Activated naive CD8-positive, alpha-beta T cell treated with anti-CD3 and anti-CD28 coated beads, Interleukin-2, amount 50 U/mL, for 24 hours (primary cell): Measurements from ENCODE around the gene RAB36.

Experiments used
- ATAC-seq: fragments of 150-1000 bp; cut with Tn5 transposase; one replicate; pipeline ENCODE4 v1.10.0; 2021
- DNase-seq: peaks from one replicate; pipeline ENCODE4 v3.0.0; 2021
- H3K27ac Mint-ChIP-seq: one replicate; pipeline ENCODE4 v1.8.0; 2021; ENCODE audit warnings: mild to moderate bottlenecking, mixed read lengths
- H3K27me3 Mint-ChIP-seq: one replicate; pipeline ENCODE4 v1.8.0; 2021; ENCODE audit warnings: mixed read lengths
- H3K36me3 Mint-ChIP-seq: one replicate; pipeline ENCODE4 v1.8.0; 2021; ENCODE audit warnings: low read depth, mixed read lengths
- H3K4me1 Mint-ChIP-seq: one replicate; pipeline ENCODE4 v1.8.0; 2021; ENCODE audit warnings: mixed read lengths
- H3K4me3 Mint-ChIP-seq: one replicate; pipeline ENCODE4 v1.8.0; 2021; ENCODE audit warnings: mild to moderate bottlenecking, moderate library complexity, mixed read lengths
- H3K9me3 Mint-ChIP-seq: one replicate; pipeline ENCODE4 v1.8.0; 2021; ENCODE audit warnings: mixed read lengths

Gene RAB36

GRCh38 chr22:23199159-23199558 lies 53.9 kb downstream of the RAB36 start:
- H3K4me1 Mint-ChIP-seq = peaks cover 22% of the 10 kb centered on the region
- no peak overlapping the region for H3K27ac Mint-ChIP-seq

GRCh38 chr22:23200898-23201297 lies 55.6 kb downstream of the RAB36 start:
- no peak for DNase-seq
- no peak overlapping the region for H3K27ac Mint-ChIP-seq
- no peak for ATAC-seq
- no peak overlapping the region for H3K4me3 Mint-ChIP-seq
- no peaks in the 10 kb centered on the region for H3K27me3 Mint-ChIP-seq
- no peaks in the 10 kb centered on the region for H3K36me3 Mint-ChIP-seq
- no peaks in the 10 kb centered on the region for H3K9me3 Mint-ChIP-seq
- peaks cover 24% of the 10 kb centered on the region for H3K4me1 Mint-ChIP-seq

More at GRCh38 chr22:23199159-23199558, 53.9 kb downstream of the RAB36 start:
- no peak for ATAC-seq
- Mint-ChIP-seq H3K27me3 (no peaks in the 10 kb centered on the region), H3K36me3 (no peaks in the 10 kb centered on the region), H3K4me3 (no peak overlapping the region), H3K9me3 (no peaks in the 10 kb centered on the region)
- DNase-seq = no peak

DNA sequence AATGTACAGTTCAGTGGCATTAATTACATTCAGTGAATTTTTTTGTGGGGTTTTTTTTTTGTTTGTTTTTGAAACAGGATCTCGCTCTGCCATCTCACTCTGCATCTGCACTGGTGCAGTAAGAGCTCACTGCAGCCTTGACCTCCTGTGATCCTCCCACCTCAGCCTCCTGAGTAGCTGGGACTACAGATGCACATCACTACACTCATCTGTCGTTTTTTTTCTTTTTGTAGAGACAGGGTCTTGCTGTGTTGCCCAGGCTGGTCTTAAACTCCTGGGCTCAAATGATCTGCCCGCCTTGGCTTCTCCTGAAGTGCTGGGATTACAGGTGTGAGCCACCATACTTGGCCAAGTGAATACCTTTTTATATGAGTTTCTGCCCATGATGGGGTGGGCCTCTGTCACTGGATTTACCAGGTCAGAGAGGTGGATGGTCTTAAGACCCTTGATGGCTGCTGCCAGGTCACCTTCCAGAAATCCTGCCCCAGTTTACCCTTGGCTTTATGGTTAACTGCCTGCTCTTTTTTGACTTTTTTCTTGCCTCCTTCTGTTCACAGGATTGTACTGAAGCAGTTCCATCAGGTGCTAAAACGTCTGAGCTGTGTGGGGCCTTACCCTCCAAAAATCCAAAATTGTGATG lies 57.7 kb downstream of the RAB36 start:
- Mint-ChIP-seq H3K4me1 (peaks cover 24% of the 10 kb centered on the region), H3K27me3 (no peaks in the 10 kb centered on the region), H3K36me3 (peaks cover 6% of the 10 kb centered on the region), H3K27ac (no peak overlapping the region), H3K4me3 (no peak overlapping the region), H3K9me3 (no peaks in the 10 kb centered on the region)
- DNase-seq (no peak), ATAC-seq (no peak)

DNA sequence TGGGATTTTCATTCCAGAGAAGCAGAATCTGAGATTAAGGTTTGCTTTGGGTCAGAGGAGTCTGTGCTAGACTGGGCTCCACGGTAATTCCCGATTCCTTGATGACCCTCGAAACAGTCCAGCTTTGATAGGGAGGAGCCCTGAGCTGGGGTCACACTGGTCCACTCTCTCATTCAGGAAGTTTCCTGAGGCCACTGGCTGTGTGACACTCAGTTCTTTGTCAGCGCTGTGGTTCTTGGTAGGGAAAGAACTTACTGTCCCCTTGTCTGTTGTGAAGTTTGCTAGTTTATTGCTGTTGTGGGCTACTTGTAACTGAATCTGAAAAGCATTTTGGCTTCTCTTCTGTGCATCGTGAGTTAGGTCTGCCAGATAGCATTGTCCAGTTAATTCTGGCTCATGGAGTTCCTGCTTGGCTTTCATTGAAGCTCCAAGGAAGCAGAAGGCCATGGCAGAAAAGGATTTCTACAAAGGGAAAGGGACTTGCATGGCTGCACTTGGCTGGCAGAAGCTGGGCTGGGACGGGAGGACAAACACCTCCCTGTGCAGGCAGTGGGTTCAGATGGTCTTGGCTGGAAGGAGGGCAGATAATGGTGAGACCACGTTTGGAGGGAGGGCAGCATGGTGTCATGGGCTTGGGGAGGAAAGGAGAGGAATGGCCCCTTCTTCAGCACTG lies 58.3 kb downstream of the RAB36 start:
- ATAC-seq (no peak), DNase-seq (no peak)
- H3K36me3 Mint-ChIP-seq = peaks cover 6% of the 10 kb centered on the region
- H3K4me1 Mint-ChIP-seq = peaks cover 24% of the 10 kb centered on the region
- no peaks in the 10 kb centered on the region for H3K27me3 Mint-ChIP-seq
- no peaks in the 10 kb centered on the region for H3K9me3 Mint-ChIP-seq
- H3K27ac Mint-ChIP-seq = no peak overlapping the region
- H3K4me3 Mint-ChIP-seq = no peak overlapping the region

DNA sequence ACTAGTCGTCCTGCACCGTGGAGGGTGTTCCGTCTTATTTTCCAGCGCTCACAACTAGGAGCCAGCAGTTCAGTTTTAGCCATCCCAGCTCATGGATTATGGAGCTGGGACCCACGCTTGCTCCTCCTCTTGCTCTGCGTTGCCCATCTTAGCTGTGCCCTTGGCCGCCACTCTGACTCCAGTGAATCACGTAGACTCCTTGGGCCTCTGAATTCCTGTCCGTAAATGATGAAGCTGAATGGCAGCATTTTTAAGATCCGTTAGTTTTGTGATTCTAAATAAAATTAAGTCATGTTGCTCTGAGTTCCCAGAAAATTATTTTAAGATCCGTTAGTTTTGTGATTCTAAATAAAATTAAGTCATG lies 58.8 kb downstream of the RAB36 start:
- no peak overlapping the region for H3K4me3 Mint-ChIP-seq
- H3K4me1 Mint-ChIP-seq = peaks cover 21% of the 10 kb centered on the region
- no peak overlapping the region for H3K27ac Mint-ChIP-seq
- DNase-seq = no peak
- H3K27me3 Mint-ChIP-seq = no peaks in the 10 kb centered on the region
- H3K36me3 Mint-ChIP-seq = peaks cover 6% of the 10 kb centered on the region
- no peaks in the 10 kb centered on the region for H3K9me3 Mint-ChIP-seq
- ATAC-seq = no peak

DNA sequence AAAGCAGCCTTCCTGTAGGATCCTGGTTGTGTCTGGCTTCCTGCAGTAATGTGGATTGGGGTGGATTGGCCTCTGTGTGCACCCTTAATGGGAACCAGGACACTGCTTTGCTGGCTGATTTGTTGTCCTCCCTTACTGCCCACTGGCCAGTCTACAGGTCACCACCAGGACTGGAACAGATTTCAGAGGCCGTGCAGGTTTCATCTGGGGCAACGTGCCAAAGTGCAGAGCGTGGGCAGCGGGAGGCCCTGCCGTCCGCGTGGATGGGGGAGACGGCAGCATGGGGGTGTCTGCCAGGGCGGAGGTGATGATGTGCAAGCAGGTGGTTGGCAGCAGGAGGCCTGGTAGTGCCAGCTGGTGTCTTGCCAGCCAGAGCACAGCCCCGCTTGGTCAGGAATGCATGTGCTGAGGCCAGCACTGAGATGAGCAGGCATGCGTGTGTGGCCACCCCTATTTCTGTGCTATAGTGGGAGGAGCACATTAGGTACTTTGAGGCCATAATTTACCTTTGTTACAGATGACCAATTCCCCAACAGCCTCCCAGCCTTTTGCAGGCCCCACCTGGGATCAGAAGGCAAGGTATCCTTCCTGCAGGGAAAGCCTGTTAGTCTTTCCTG lies 59.4 kb downstream of the RAB36 start:
- no peak overlapping the region for H3K4me3 Mint-ChIP-seq

GRCh38 chr22:23205339-23206049 lies 60.2 kb downstream of the RAB36 start:
- Mint-ChIP-seq H3K36me3 (peaks cover 6% of the 10 kb centered on the region), H3K4me1 (peaks cover 20% of the 10 kb centered on the region), H3K9me3 (no peaks in the 10 kb centered on the region), H3K27ac (no peak overlapping the region), H3K4me3 (no peak overlapping the region), H3K27me3 (no peaks in the 10 kb centered on the region)
- ATAC-seq (no peak), DNase-seq (no peak)

More for the DNA sequence above, 59.4 kb downstream of the RAB36 start:
- H3K4me1 Mint-ChIP-seq = peaks cover 16% of the 10 kb centered on the region
- DNase-seq = no peak
- H3K36me3 Mint-ChIP-seq = peaks cover 6% of the 10 kb centered on the region
- ATAC-seq = no peak
- no peaks in the 10 kb centered on the region for H3K27me3 Mint-ChIP-seq
- H3K9me3 Mint-ChIP-seq = no peaks in the 10 kb centered on the region
- H3K27ac Mint-ChIP-seq = no peak overlapping the region

DNA sequence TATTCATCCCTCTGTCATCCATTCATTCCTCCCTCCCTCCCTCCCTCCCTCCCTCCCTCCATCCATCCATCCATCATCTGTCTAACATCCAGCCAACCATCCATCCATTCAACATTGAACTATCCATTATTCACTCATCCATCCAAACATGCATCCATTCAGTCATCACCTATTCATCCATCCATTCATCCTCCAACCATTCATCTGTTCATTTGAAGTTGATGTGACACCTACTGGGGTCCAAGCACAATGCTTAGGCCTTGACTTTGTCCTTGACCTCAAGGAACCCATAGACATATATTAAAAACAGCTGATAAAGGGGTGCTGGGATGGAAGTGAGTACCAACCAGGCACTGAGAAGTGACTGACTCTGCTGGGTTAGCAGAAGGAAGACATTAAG lies 61.6 kb downstream of the RAB36 start:
- H3K4me3 Mint-ChIP-seq = no peak overlapping the region
- ATAC-seq = no peak

GRCh38 chr22:23207729-23208393 lies 62.6 kb downstream of the RAB36 start:
- peaks cover 6% of the 10 kb centered on the region for H3K36me3 Mint-ChIP-seq

More for the DNA sequence above, 61.6 kb downstream of the RAB36 start:
- no peak overlapping the region for H3K27ac Mint-ChIP-seq
- peaks cover 6% of the 10 kb centered on the region for H3K36me3 Mint-ChIP-seq
- no peaks in the 10 kb centered on the region for H3K9me3 Mint-ChIP-seq
- DNase-seq = no peak
- H3K27me3 Mint-ChIP-seq = no peaks in the 10 kb centered on the region
- peaks cover 22% of the 10 kb centered on the region for H3K4me1 Mint-ChIP-seq

DNA sequence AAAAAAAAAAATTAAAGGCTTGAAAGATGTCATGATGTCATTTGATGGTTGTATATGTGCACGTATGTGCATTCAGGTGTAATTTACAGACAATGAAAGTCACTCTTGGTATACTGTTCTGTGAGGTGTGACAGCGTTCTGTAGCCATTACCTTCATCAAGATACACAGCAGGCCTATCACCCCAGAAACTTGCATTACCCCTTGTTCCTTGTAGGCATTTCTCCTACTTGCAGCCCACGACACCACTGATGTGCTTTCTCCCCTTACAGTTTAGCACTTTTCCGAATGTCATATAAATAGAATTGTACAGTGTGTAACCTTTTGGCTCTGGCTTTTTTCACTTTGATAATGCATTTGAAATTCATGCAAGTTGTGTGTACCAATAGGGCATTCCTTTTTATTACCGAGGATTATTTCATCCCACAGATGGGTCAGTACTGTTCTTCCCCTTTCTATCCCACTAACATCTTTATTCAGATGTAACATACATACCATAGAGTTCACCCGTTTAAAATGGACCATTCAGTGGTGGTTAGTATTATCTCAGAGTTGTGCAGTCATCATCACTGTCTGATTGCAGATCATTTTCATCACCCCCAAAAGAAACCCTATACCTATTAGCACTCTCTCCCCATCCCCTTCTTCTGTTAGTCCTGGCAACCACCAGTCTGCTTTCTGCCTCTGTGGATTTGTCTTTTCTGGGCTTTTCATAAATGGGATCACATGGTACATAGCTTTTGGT lies 65.3 kb downstream of the RAB36 start:
- ATAC-seq = no peak
- no peaks in the 10 kb centered on the region for H3K27me3 Mint-ChIP-seq

More at GRCh38 chr22:23207729-23208393, 62.6 kb downstream of the RAB36 start:
- DNase-seq = no peak
- no peak overlapping the region for H3K27ac Mint-ChIP-seq
- ATAC-seq = no peak
- peaks cover 25% of the 10 kb centered on the region for H3K4me1 Mint-ChIP-seq
- no peaks in the 10 kb centered on the region for H3K27me3 Mint-ChIP-seq
- H3K9me3 Mint-ChIP-seq = no peaks in the 10 kb centered on the region
- H3K4me3 Mint-ChIP-seq = no peak overlapping the region

GRCh38 chr22:23211622-23212021 lies 66.3 kb downstream of the RAB36 start:
- no peak for DNase-seq
- ATAC-seq = no peak
- no peak overlapping the region for H3K27ac Mint-ChIP-seq
- H3K4me3 Mint-ChIP-seq = no peak overlapping the region
- no peaks in the 10 kb centered on the region for H3K27me3 Mint-ChIP-seq
- peaks cover 6% of the 10 kb centered on the region for H3K36me3 Mint-ChIP-seq
- H3K4me1 Mint-ChIP-seq = peaks cover 57% of the 10 kb centered on the region
- H3K9me3 Mint-ChIP-seq = no peaks in the 10 kb centered on the region

More for the DNA sequence above, 65.3 kb downstream of the RAB36 start:
- Mint-ChIP-seq H3K36me3 (peaks cover 7% of the 10 kb centered on the region), H3K27ac (peak overlapping the region; percentile 19), H3K4me1 (peaks cover 48% of the 10 kb centered on the region), H3K4me3 (no peak overlapping the region), H3K9me3 (no peaks in the 10 kb centered on the region)
- no peak for DNase-seq

- no peaks in the 10 kb centered on the region for H3K9me3 Mint-ChIP-seq
- ATAC-seq (no peak), DNase-seq (no peak)
- H3K4me1 Mint-ChIP-seq = peaks cover 62% of the 10 kb centered on the region
- H3K36me3 Mint-ChIP-seq = peaks cover 2% of the 10 kb centered on the region
- no peaks in the 10 kb centered on the region for H3K27me3 Mint-ChIP-seq
- H3K27ac Mint-ChIP-seq = no peak overlapping the region
- H3K4me3 Mint-ChIP-seq = no peak overlapping the region
Observed at GRCh38 chr22:23212061-23213021, 67.1 kb downstream of the RAB36 start.

- Mint-ChIP-seq H3K4me1 (peaks cover 66% of the 10 kb centered on the region), H3K27me3 (no peaks in the 10 kb centered on the region), H3K9me3 (no peaks in the 10 kb centered on the region), H3K36me3 (peaks cover 2% of the 10 kb centered on the region), H3K27ac (peak overlapping the region; percentile 39), H3K4me3 (no peak overlapping the region)
- ATAC-seq (no peak), DNase-seq (no peak)
Observed at GRCh38 chr22:23213022-23213555, 67.8 kb downstream of the RAB36 start.
